DOHH2 (cell line): ENCODE measurements around the gene LPIN3.

Experiments used
- CTCF ChIP-seq: fragments of 200-600 bp; sonication (generic); IDR thresholded peaks from one replicate; pipeline ENCODE4 v1.5.1; 2014; ENCODE audit warnings: antibody characterized with exemption, mild to moderate bottlenecking, low read depth, low read length; ENCODE audit not compliant: poor library complexity, severe bottlenecking
- EZH2phosphoT487 ChIP-seq: fragments of 200-600 bp; sonication (generic); IDR thresholded peaks from 2 replicates; pipeline ENCODE4 v1.6.1; 2017; ENCODE audit warnings: borderline replicate concordance, mild to moderate bottlenecking, antibody characterized with exemption, low read length, moderate library complexity, mixed read lengths

- TF ChIP-seq CTCF (peak; percentile 34), EZH2phosphoT487 (no peak)
These were observed at the start of gene LPIN3 for GRCh38 chr20:41340327-41341055.
